GM13976 (cell line): ENCODE results near the gene CNGB1.

ENCODE experiments used
- DNase-seq: peaks from one replicate; pipeline ENCODE4 v3.0.0; 2012; ENCODE audit warnings: low spot score
- CTCF ChIP-seq: IDR thresholded peaks from 2 replicates; pipeline ENCODE4 v1.5.1; 2012; ENCODE audit warnings: borderline replicate concordance, mild to moderate bottlenecking; ENCODE audit not compliant: insufficient read depth; ENCODE audit errors: extremely low read depth, missing control alignments, control extremely low read depth
- in situ Hi-C: fragments of 300-500 bp; cut with MboI; formaldehyde crosslinking; loops from one replicate; pipeline ENCODE4 v1.12.0; 2022; ENCODE audit warnings: low sequenced_read_pairs, mixed read lengths, inconsistent platforms; ENCODE audit not compliant: unreplicated experiment

Gene CNGB1

GRCh38 chr16:57938936-57939871 is 31.7 kb downstream of the CNGB1 start:
- DNase-seq: no peak
- in situ Hi-C loops: no loop called here
- TF ChIP-seq CTCF: no peak

GRCh38 chr16:57938484-57938883 is 32.4 kb downstream of the CNGB1 start:
- TF ChIP-seq CTCF: no peak
- in situ Hi-C loops: no loop called here
- no peak for DNase-seq

- in situ Hi-C loops: no loop called here
- DNase-seq: no peak
- TF ChIP-seq CTCF: no peak
These were observed 33.1 kb downstream of the CNGB1 start for GRCh38 chr16:57937861-57938260.

- TF ChIP-seq CTCF: no peak
- DNase-seq: no peak
- in situ Hi-C loops: no loop called here
These were observed 35.0 kb downstream of the CNGB1 start for GRCh38 chr16:57935904-57936303.

- no peak for DNase-seq
- in situ Hi-C loops: no loop called here
- TF ChIP-seq CTCF: no peak
These were observed 40.4 kb downstream of the CNGB1 start for GRCh38 chr16:57930533-57930932.

GRCh38 chr16:57929250-57929649 is 41.7 kb downstream of the CNGB1 start:
- in situ Hi-C loops: no loop called here
- TF ChIP-seq CTCF: no peak
- no peak for DNase-seq
